Left renal pelvis (tissue), 4 donors: ENCODE results near the gene TIMP3. TPM values are rescaled to one million over a fixed set of nuclear protein-coding genes. Genes with fewer than 3 reads are reported as not detected.
"Not testable (repeated sequence)": the region's sequence is repeated elsewhere in the genome, so short reads cannot be mapped to it uniquely, and the experiment has no call there.

Source experiments
- DNase-seq, 4 donors: peaks; one replicate each; pipeline ENCODE4 v3.0.0-alpha.2; 2013; ENCODE audit warnings: low read depth in 4 of 4, low spot score in 3 of 4
- polyA plus RNA-seq, 4 donors: library from polyadenylated mRNA; unstranded; fragments of 120-200 nt; gene quantifications; one replicate each; pipeline ENCODE4 v1.2.1, GENCODE V29; 2013; ENCODE audit not compliant: insufficient read length in 4 of 4

Gene TIMP3
- polyA plus RNA-seq, 4 donors, result 110 to 410 (median 167) TPM

GRCh38 chr22:32850591-32851517 is 49.3 kb downstream of the TIMP3 start:
- DNase-seq, result no peak

GRCh38 chr22:32852395-32853251 is 51.1 kb downstream of the TIMP3 start:
- DNase-seq, result no peak

GRCh38 chr22:32853662-32854061 is 52.2 kb downstream of the TIMP3 start:
- DNase-seq, result no peak

- DNase-seq, result no peak
Measured at GRCh38 chr22:32854351-32854804, 52.9 kb downstream of the TIMP3 start.

- DNase-seq, result no peak
Measured at GRCh38 chr22:32855045-32855756, 53.7 kb downstream of the TIMP3 start.

GRCh38 chr22:32858121-32858703 is 56.7 kb downstream of the TIMP3 start:
- no peak for DNase-seq

GRCh38 chr22:32858957-32859356 is 57.5 kb downstream of the TIMP3 start:
- no peak for DNase-seq

GRCh38 chr22:32859743-32860142 is 58.2 kb downstream of the TIMP3 start:
- no peak for DNase-seq

GRCh38 chr22:32861330-32861729 is 59.8 kb downstream of the TIMP3 start:
- no peak for DNase-seq

- no peak for DNase-seq
Measured at GRCh38 chr22:32862083-32862482, 60.6 kb downstream of the TIMP3 start.

GRCh38 chr22:32862936-32863661 is 61.6 kb downstream of the TIMP3 start:
- no peak for DNase-seq

- no peak for DNase-seq
Measured at GRCh38 chr22:32864041-32864440, 62.5 kb downstream of the TIMP3 start.

- no peak for DNase-seq
Measured at GRCh38 chr22:32864596-32864995, 63.1 kb downstream of the TIMP3 start.

GRCh38 chr22:32866953-32867352 is 65.4 kb downstream of the TIMP3 start:
- DNase-seq, result no peak

GRCh38 chr22:32868946-32869345 is 67.4 kb downstream of the TIMP3 start:
- no peak for DNase-seq

- DNase-seq, result no peak
Measured at GRCh38 chr22:32870474-32870873, 69.0 kb downstream of the TIMP3 start.

- not testable (repeated sequence) for DNase-seq
Measured at GRCh38 chr22:32873604-32874003, 72.1 kb downstream of the TIMP3 start.

- no peak for DNase-seq
Measured at GRCh38 chr22:32874385-32874784, 72.9 kb downstream of the TIMP3 start.

- DNase-seq, result no peak
Measured at GRCh38 chr22:32874976-32875375, 73.5 kb downstream of the TIMP3 start.

GRCh38 chr22:32876516-32876915 is 75.0 kb downstream of the TIMP3 start:
- no peak for DNase-seq
